HepG2 (cell line): ENCODE results near the gene RFC2. TPM values are rescaled to one million over a fixed set of nuclear protein-coding genes. Genes with fewer than 3 reads are reported as not detected.
A peak's percentile ranks its signal among the peaks of the same experiment; 100 is the strongest.

Source experiments
- HNRNPH1 ChIP-seq: fragments of 200-400 bp; formaldehyde crosslinking; optimal IDR thresholded peaks from 2 replicates; pipeline ENCODE3; 2017; ENCODE audit warnings: mild to moderate bottlenecking, low read depth, low read length
- PHF8 ChIP-seq: sonication (generic); formaldehyde crosslinking; IDR thresholded peaks from 2 replicates; pipeline ENCODE4 v1.5.0; 2020; ENCODE audit warnings: missing genetic modification reagents
- SRSF9 ChIP-seq: fragments of 200-400 bp; formaldehyde crosslinking; IDR thresholded peaks from 2 replicates; pipeline ENCODE4 v1.6.1; 2018; ENCODE audit warnings: borderline replicate concordance, mild to moderate bottlenecking, low read depth, low read length; ENCODE audit not compliant: insufficient read depth, poor library complexity, severe bottlenecking
- ZFX ChIP-seq: sonication (generic); formaldehyde crosslinking; IDR thresholded peaks from 2 replicates; pipeline ENCODE4 v1.4.0; 2020; ENCODE audit warnings: mild to moderate bottlenecking, low read depth, missing genetic modification reagents, moderate library complexity
- ZMAT3 ChIP-seq: sonication (generic); formaldehyde crosslinking; conservative IDR thresholded peaks from 2 replicates; pipeline ENCODE4 v1.7.0; 2021; ENCODE audit warnings: missing genetic modification reagents
- ZMYM2 ChIP-seq: sonication (generic); formaldehyde crosslinking; IDR thresholded peaks from 2 replicates; pipeline ENCODE4 v1.8.0; 2022; ENCODE audit warnings: mild to moderate bottlenecking, missing genetic modification reagents
- ZNF251 ChIP-seq: sonication (generic); formaldehyde crosslinking; IDR thresholded peaks from 2 replicates; pipeline ENCODE4 v1.9.0; 2021; ENCODE audit warnings: mild to moderate bottlenecking, missing genetic modification reagents
- ZNF281 ChIP-seq: sonication (generic); formaldehyde crosslinking; IDR thresholded peaks from 2 replicates; pipeline ENCODE4 v1.4.0; 2020; ENCODE audit warnings: missing genetic modification reagents, borderline replicate concordance
- polyA plus RNA-seq, 8 experiments: library from polyadenylated mRNA; depleted of rRNA in 3 of 8; stranded (reverse) in 7 of 8; unstranded in 1 of 8; fragments of >200 nt; fragmentation: Illumina TruSeq in 4 of 8; extraction: Trizol in 4 of 8; gene quantifications; 2 replicates each; pipeline versions ENCODE4 v1.2.1 to v1.2.3, GENCODE V29; 2011 to 2016; ENCODE audit warnings: low read depth in 4 of 8, missing spikeins in 1 of 8, mixed read lengths in 1 of 8; ENCODE audit not compliant: insufficient read depth in 1 of 8
- total RNA-seq, 5 experiments: library from RNA; depleted of rRNA; stranded (reverse); fragments of >200 nt; fragmentation: Illumina TruSeq; extraction: Trizol; gene quantifications; 2 replicates each; pipeline ENCODE4 v1.2.3, GENCODE V29; 2016; ENCODE audit warnings: low read depth in 1 of 5
- TF ChIP-seq, protein P1 (sequence below), 2 experiments: sonication (generic) in 1 of 2; formaldehyde crosslinking in 1 of 2; IDR thresholded peaks; 2 replicates each; pipeline versions ENCODE4 v1.4.0 to v1.6.1; 2018 to 2020; ENCODE audit warnings: missing genetic modification reagents in 2 of 2, borderline replicate concordance in 1 of 2, low read depth in 1 of 2, mild to moderate bottlenecking in 1 of 2, missing biosample characterization in 1 of 2
- TF ChIP-seq, protein P2 (sequence below): sonication (generic); formaldehyde crosslinking; IDR thresholded peaks from 2 replicates; pipeline ENCODE4 v1.4.0; 2020; ENCODE audit warnings: missing genetic modification reagents, borderline replicate concordance
- TF ChIP-seq, protein P3 (sequence below): sonication (generic); formaldehyde crosslinking; IDR thresholded peaks from 2 replicates; pipeline ENCODE4 v1.4.0; 2020; ENCODE audit warnings: missing genetic modification reagents
- TF ChIP-seq, protein P4 (sequence below): sonication (generic); formaldehyde crosslinking; IDR thresholded peaks from 2 replicates; pipeline ENCODE4 v1.5.0; 2020; ENCODE audit warnings: mild to moderate bottlenecking, missing genetic modification reagents, borderline replicate concordance
- TF ChIP-seq, protein P5 (sequence below): sonication (generic); formaldehyde crosslinking; IDR thresholded peaks from 2 replicates; pipeline ENCODE4 v1.4.0; 2020; ENCODE audit warnings: missing genetic modification reagents
- TF ChIP-seq, protein P6 (sequence below): IDR thresholded peaks from 2 replicates; pipeline ENCODE4 v1.6.1; 2018; ENCODE audit warnings: missing genetic modification reagents

The RFC2 gene
- total and polyA plus RNA-seq, 2 of the 13 experiments (the other 11 are each of a cell fraction or from before 2014, with no cell fraction given) = 14.6 to 43.5 TPM

DNA sequence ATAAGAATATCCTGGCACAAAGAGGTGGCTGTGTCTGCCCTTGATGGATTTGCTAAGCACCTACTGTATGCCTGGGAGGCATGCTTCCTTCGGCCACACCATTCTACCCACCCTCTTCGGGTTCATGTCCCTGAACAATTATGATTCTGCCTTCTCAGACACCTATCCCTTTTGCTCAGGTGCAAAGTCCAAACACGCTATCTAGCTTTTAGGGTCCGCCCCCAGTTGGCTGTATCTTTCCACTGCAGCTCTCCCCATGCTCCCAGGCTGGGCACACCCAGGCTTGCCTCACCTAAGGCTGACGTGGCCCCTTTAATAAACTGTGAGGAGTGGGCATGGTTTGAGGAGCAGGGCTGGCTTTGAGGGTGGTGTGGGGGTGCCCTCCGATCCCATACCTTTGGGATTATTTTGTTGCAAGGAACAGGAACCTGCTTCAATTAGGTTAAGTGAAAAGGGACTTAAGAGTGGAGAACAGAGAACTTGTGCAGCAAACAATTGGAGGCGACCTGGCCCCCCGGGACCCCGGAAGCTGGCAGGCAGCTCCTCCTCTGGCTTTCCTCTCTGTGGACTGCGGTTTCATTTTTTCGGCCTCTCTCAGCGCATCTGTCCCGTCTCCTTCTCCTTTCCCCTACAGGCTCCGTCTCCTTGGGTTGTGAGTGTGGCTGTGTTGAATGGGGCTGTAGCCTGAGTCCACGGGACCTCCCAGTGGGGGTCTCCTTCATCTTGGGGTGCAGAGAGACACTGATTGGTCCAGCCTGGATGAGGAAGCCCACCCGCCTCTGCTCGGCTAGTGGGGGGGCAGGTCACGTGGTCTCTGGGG, 38.8 kb upstream of the RFC2 start (continued):
- TF ChIP-seq, protein P1, sequence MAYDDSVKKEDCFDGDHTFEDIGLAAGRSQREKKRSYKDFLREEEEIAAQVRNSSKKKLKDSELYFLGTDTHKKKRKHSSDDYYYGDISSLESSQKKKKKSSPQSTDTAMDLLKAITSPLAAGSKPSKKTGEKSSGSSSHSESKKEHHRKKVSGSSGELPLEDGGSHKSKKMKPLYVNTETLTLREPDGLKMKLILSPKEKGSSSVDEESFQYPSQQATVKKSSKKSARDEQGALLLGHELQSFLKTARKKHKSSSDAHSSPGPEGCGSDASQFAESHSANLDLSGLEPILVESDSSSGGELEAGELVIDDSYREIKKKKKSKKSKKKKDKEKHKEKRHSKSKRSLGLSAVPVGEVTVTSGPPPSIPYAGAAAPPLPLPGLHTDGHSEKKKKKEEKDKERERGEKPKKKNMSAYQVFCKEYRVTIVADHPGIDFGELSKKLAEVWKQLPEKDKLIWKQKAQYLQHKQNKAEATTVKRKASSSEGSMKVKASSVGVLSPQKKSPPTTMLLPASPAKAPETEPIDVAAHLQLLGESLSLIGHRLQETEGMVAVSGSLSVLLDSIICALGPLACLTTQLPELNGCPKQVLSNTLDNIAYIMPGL (CRISPR knock-in tag; IDR thresholded peaks at IDR 0.05; ENCODE audit: borderline replicate concordance in 1 of 2, low read depth in 1 of 2) = peak; percentile 14 to 63; a peak in 3 of 4 replicates
- TF ChIP-seq ZMAT3 (CRISPR knock-in tag) (no peak), ZNF251 (CRISPR knock-in tag) (no peak), HNRNPH1 (no peak), ZMYM2 (CRISPR knock-in tag) (peak; percentile 78), ZNF281 (CRISPR knock-in tag) (no peak), PHF8 (CRISPR knock-in tag) (peak; percentile 39), SRSF9 (no peak), ZFX (peak; percentile 45; the same call in 1 of the 2 replicates)
- TF ChIP-seq, protein P2, sequence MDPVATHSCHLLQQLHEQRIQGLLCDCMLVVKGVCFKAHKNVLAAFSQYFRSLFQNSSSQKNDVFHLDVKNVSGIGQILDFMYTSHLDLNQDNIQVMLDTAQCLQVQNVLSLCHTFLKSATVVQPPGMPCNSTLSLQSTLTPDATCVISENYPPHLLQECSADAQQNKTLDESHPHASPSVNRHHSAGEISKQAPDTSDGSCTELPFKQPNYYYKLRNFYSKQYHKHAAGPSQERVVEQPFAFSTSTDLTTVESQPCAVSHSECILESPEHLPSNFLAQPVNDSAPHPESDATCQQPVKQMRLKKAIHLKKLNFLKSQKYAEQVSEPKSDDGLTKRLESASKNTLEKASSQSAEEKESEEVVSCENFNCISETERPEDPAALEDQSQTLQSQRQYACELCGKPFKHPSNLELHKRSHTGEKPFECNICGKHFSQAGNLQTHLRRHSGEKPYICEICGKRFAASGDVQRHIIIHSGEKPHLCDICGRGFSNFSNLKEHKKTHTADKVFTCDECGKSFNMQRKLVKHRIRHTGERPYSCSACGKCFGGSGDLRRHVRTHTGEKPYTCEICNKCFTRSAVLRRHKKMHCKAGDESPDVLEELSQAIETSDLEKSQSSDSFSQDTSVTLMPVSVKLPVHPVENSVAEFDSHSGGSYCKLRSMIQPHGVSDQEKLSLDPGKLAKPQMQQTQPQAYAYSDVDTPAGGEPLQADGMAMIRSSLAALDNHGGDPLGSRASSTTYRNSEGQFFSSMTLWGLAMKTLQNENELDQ = no peak
- TF ChIP-seq, protein P3, sequence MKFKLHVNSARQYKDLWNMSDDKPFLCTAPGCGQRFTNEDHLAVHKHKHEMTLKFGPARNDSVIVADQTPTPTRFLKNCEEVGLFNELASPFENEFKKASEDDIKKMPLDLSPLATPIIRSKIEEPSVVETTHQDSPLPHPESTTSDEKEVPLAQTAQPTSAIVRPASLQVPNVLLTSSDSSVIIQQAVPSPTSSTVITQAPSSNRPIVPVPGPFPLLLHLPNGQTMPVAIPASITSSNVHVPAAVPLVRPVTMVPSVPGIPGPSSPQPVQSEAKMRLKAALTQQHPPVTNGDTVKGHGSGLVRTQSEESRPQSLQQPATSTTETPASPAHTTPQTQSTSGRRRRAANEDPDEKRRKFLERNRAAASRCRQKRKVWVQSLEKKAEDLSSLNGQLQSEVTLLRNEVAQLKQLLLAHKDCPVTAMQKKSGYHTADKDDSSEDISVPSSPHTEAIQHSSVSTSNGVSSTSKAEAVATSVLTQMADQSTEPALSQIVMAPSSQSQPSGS = peak; percentile 36; the same call in 1 of the 2 replicates
- TF ChIP-seq, protein P4, sequence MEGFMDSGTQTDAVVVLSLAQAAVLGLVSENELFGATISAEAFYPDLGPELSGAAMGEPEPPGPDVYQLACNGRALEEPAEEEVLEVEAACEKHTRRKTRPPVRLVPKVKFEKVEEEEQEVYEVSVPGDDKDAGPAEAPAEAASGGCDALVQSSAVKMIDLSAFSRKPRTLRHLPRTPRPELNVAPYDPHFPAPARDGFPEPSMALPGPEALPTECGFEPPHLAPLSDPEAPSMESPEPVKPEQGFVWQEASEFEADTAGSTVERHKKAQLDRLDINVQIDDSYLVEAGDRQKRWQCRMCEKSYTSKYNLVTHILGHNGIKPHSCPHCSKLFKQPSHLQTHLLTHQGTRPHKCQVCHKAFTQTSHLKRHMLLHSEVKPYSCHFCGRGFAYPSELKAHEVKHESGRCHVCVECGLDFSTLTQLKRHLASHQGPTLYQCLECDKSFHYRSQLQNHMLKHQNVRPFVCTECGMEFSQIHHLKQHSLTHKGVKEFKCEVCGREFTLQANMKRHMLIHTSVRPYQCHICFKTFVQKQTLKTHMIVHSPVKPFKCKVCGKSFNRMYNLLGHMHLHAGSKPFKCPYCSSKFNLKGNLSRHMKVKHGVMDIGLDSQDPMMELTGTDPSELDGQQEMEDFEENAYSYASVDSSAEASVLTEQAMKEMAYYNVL (CRISPR knock-in tag) = no peak
- TF ChIP-seq, protein P5, sequence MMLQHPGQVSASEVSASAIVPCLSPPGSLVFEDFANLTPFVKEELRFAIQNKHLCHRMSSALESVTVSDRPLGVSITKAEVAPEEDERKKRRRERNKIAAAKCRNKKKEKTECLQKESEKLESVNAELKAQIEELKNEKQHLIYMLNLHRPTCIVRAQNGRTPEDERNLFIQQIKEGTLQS = 0 out of 2 replicates have a peak, but pooled peaks have one; percentile 48
- TF ChIP-seq, protein P6, sequence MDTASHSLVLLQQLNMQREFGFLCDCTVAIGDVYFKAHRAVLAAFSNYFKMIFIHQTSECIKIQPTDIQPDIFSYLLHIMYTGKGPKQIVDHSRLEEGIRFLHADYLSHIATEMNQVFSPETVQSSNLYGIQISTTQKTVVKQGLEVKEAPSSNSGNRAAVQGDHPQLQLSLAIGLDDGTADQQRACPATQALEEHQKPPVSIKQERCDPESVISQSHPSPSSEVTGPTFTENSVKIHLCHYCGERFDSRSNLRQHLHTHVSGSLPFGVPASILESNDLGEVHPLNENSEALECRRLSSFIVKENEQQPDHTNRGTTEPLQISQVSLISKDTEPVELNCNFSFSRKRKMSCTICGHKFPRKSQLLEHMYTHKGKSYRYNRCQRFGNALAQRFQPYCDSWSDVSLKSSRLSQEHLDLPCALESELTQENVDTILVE = 0 out of 2 replicates have a peak, but pooled peaks have one; percentile 22
